Measurements from ENCODE around the gene ACER3.

- TF ChIP-seq CTCF (conservative IDR thresholded peaks at IDR 0.05; ENCODE audit: low read depth, low read length), result no peak
- no peak for TF ChIP-seq EZH2 (IDR thresholded peaks at IDR 0.05; ENCODE audit: borderline replicate concordance, low read depth, low read length, poor library complexity, severe bottlenecking)
Observed at GRCh38 chr11:77075425-77075905, 214.7 kb downstream of the ACER3 start.
